ENCODE results near the gene SAPCD1. TPM values are rescaled to one million over a fixed set of nuclear protein-coding genes. Genes with fewer than 3 reads are reported as not detected.

The SAPCD1 gene
- total RNA-seq, 1 experiment from 2014 or later, result 3.2 TPM

GRCh38 chr6:31775633-31776484 is 13.4 kb downstream of the SAPCD1 start:
- Histone ChIP-seq H3K79me2 (ENCODE audit: insufficient read depth, low read length) (no peaks in the 10 kb centered on the region), H4K8ac (replicated peaks; ENCODE audit: insufficient read length, low read depth, low read length) (no peak overlapping the region), H2BK120ac (ENCODE audit: low read depth, low read length, poor library complexity, severe bottlenecking) (no peak overlapping the region), H2AK5ac (ENCODE audit: insufficient read length, low read length) (no peak overlapping the region), H3K18ac (ENCODE audit: insufficient read length, low read depth, low read length) (no peak overlapping the region), H3K27me3 (ENCODE audit: insufficient read depth, low read length) (no peaks in the 10 kb centered on the region), H2BK12ac (ENCODE audit: insufficient read length, low read depth, low read length) (no peak overlapping the region), H3K4me2 (ENCODE audit: insufficient read depth, insufficient read length, low read length) (no peak overlapping the region), H3K4ac (ENCODE audit: low read depth, low read length) (no peak overlapping the region), H3K4me1 (ENCODE audit: insufficient read depth, low read length) (no peaks in the 10 kb centered on the region), H3K79me1 (ENCODE audit: insufficient read depth, low read depth, low read length, poor library complexity, severe bottlenecking) (no peaks in the 10 kb centered on the region), H3K9me3 (ENCODE audit: control insufficient read depth, low read depth, low read length) (no peaks in the 10 kb centered on the region), H3K27ac (ENCODE audit: insufficient read length, low read depth, low read length) (no peak overlapping the region), H3K9ac (ENCODE audit: extremely low read depth, insufficient read length, low read length) (no peak overlapping the region), H3T11ph (ENCODE audit: low read length) (no peak overlapping the region), H3K23ac (ENCODE audit: insufficient read length, low read depth, low read length) (no peak overlapping the region), H3K56ac (ENCODE audit: insufficient read length, low read depth, low read length) (no peak overlapping the region), H4K5ac (ENCODE audit: insufficient read length, low read depth, low read length) (no peak overlapping the region), H3K14ac (ENCODE audit: insufficient read depth, low read length) (no peak overlapping the region), H2BK20ac (ENCODE audit: low read depth, low read length, poor library complexity, severe bottlenecking) (no peak overlapping the region), H2BK5ac (ENCODE audit: insufficient read length, low read length) (no peak overlapping the region), H2BK15ac (ENCODE audit: low read depth, low read length) (no peak overlapping the region), H4K20me1 (ENCODE audit: control insufficient read depth, insufficient read depth, insufficient read length) (no peaks in the 10 kb centered on the region), H4K91ac (ENCODE audit: insufficient read length, low read depth, low read length) (no peak overlapping the region), H2AFZ (ENCODE audit: low read length) (no peak overlapping the region), H3K23me2 (ENCODE audit: insufficient read length, low read depth, low read length, poor library complexity, severe bottlenecking) (no peaks in the 10 kb centered on the region)
- H3K27ac Mint-ChIP-seq, result peak overlapping the region in 2 of 3 experiments; percentile 61 to 73; a peak in 1 of 7 replicates
- H3K4me3 Mint-ChIP-seq, result no peak overlapping the region
- H3K36me3 Mint-ChIP-seq (ENCODE audit: insufficient read depth in 1 of 3, low read depth in 3 of 3), result peaks cover 18 to 33% (median 19%) of the 10 kb centered on the region in 3 experiments; a peak in 6 of 7 replicates
- no peak for TF ChIP-seq CTCF (conservative IDR thresholded peaks at IDR 0.05)
- H3K27me3 Mint-ChIP-seq (ENCODE audit: low read depth), result no peaks in the 10 kb centered on the region
- H3K4me1 Mint-ChIP-seq, result peaks cover 5 to 10% of the 10 kb centered on the region in 2 experiments; a peak in 3 of 4 replicates
- no CpG with 5 or more reads among the region's 32 CpGs for WGBS (ENCODE audit: extremely low coverage, insufficient read length, low lambda C conversion rate)
- DNase-seq, result no peak
- no peaks in the 10 kb centered on the region for H3K9me3 Mint-ChIP-seq
